Mesenchymal stem cell (in vitro differentiated cells and primary cell): ENCODE results near the gene AKAP1.

Source experiments
- DNase-seq: peaks from one replicate; pipeline ENCODE4 v3.0.0-alpha.2; 2013
- H2AFZ ChIP-seq: one replicate; pipeline ENCODE4 v1.6.1; 2013; ENCODE audit warnings: low read depth, mild to moderate bottlenecking, control low read depth, inconsistent platforms, low read length, moderate library complexity
- H2AK5ac ChIP-seq: 2 replicates; pipeline ENCODE4 v1.6.1; 2013; ENCODE audit warnings: low read length, moderate library complexity, mild to moderate bottlenecking, inconsistent platforms; ENCODE audit not compliant: severe bottlenecking
- H2BK120ac ChIP-seq: one replicate; pipeline ENCODE4 v1.6.1; 2013; ENCODE audit warnings: low read depth, mild to moderate bottlenecking, inconsistent platforms, low read length, moderate library complexity
- H2BK12ac ChIP-seq, 2 experiments: one replicate each; pipeline ENCODE4 v1.6.1; 2013; ENCODE audit warnings: inconsistent platforms in 2 of 2, low read length in 2 of 2, mild to moderate bottlenecking in 2 of 2, moderate library complexity in 2 of 2, control low read depth in 1 of 2
- H2BK15ac ChIP-seq: one replicate; pipeline ENCODE4 v1.6.1; 2013; ENCODE audit warnings: mild to moderate bottlenecking, low read depth, inconsistent platforms; ENCODE audit not compliant: poor library complexity, severe bottlenecking
- H2BK5ac ChIP-seq: 2 replicates; pipeline ENCODE4 v1.6.1; 2013; ENCODE audit warnings: low read depth, mild to moderate bottlenecking, low read length, control low read depth, inconsistent platforms; ENCODE audit not compliant: poor library complexity, severe bottlenecking
- H3K14ac ChIP-seq, 2 experiments: one replicate each; pipeline ENCODE4 v1.6.1; 2013; ENCODE audit warnings: inconsistent platforms in 2 of 2, low read length in 2 of 2, control low read depth in 1 of 2, mild to moderate bottlenecking in 1 of 2, moderate library complexity in 1 of 2
- H3K18ac ChIP-seq, 2 experiments: one replicate each; pipeline ENCODE4 v1.6.1; 2013; ENCODE audit warnings: inconsistent platforms in 2 of 2, low read length in 2 of 2, control low read depth in 1 of 2, low read depth in 1 of 2, mild to moderate bottlenecking in 1 of 2
- H3K23ac ChIP-seq, 2 experiments: one replicate each; pipeline ENCODE4 v1.6.1; 2013; ENCODE audit warnings: inconsistent platforms in 2 of 2, low read length in 2 of 2, mild to moderate bottlenecking in 2 of 2, moderate library complexity in 2 of 2, control low read depth in 1 of 2
- H3K27ac ChIP-seq: 2 replicates; pipeline ENCODE4 v1.5.1; 2013; ENCODE audit warnings: mild to moderate bottlenecking, moderate library complexity, low read length, control low read depth, inconsistent platforms; ENCODE audit not compliant: poor library complexity, severe bottlenecking
- H3K27me3 ChIP-seq, 2 experiments: 2 replicates each; pipeline versions ENCODE4 v1.6.1 to v1.7.0; 2013; ENCODE audit warnings: low read length in 2 of 2, mild to moderate bottlenecking in 2 of 2, moderate library complexity in 2 of 2, control low read depth in 1 of 2, inconsistent platforms in 1 of 2; ENCODE audit not compliant: control insufficient read depth in 1 of 2, insufficient read depth in 1 of 2
- H3K36me3 ChIP-seq, 2 experiments: 2 replicates each; pipeline versions ENCODE4 v1.6.1 to v1.7.0; 2013; ENCODE audit warnings: low read length in 2 of 2, control low read depth in 1 of 2, inconsistent platforms in 1 of 2, low read depth in 1 of 2, mild to moderate bottlenecking in 1 of 2; ENCODE audit not compliant: insufficient read depth in 2 of 2, control insufficient read depth in 1 of 2
- H3K4ac ChIP-seq, 2 experiments: one replicate each; pipeline ENCODE4 v1.6.1; 2013; ENCODE audit warnings: inconsistent platforms in 2 of 2, low read length in 2 of 2, mild to moderate bottlenecking in 2 of 2, moderate library complexity in 2 of 2, control low read depth in 1 of 2, low read depth in 1 of 2
- H3K4me1 ChIP-seq: 2 replicates; pipeline ENCODE4 v1.6.1; 2013; ENCODE audit warnings: low read depth, low read length, control low read depth; ENCODE audit not compliant: control insufficient read depth, insufficient read depth
- H3K4me2 ChIP-seq: 2 replicates; pipeline ENCODE4 v1.6.1; 2013; ENCODE audit warnings: low read length, mild to moderate bottlenecking, inconsistent platforms; ENCODE audit not compliant: poor library complexity, severe bottlenecking
- H3K4me3 ChIP-seq, 2 experiments: 2 replicates each; pipeline versions ENCODE4 v1.5.1 to v1.7.0; 2013; ENCODE audit warnings: low read length in 2 of 2, mild to moderate bottlenecking in 2 of 2, control low read depth in 1 of 2, low read depth in 1 of 2; ENCODE audit not compliant: insufficient read depth in 1 of 2
- H3K79me1 ChIP-seq: replicated peaks from 2 replicates; pipeline ENCODE4 v1.6.1; 2013; ENCODE audit warnings: mild to moderate bottlenecking, control low read depth, low read length, inconsistent platforms; ENCODE audit not compliant: poor library complexity, severe bottlenecking
- H3K9ac ChIP-seq: 2 replicates; pipeline ENCODE4 v1.7.0; 2013; ENCODE audit warnings: mild to moderate bottlenecking, low read length, moderate library complexity
- H3K9me3 ChIP-seq: 2 replicates; pipeline ENCODE4 v1.7.0; 2013; ENCODE audit warnings: mild to moderate bottlenecking, low read length; ENCODE audit not compliant: control insufficient read depth
- H4K8ac ChIP-seq: one replicate; pipeline ENCODE4 v1.6.1; 2013; ENCODE audit warnings: inconsistent platforms, mild to moderate bottlenecking, low read length, moderate library complexity
- H4K91ac ChIP-seq: one replicate; pipeline ENCODE4 v1.6.1; 2013; ENCODE audit warnings: mild to moderate bottlenecking, low read length, inconsistent platforms
- WGBS: methylation state at CpG from one replicate; pipeline ENCODE4 v1.1.7; 2013; ENCODE audit warnings: mixed read lengths; 5-methylcytosine and 5-hydroxymethylcytosine counted together

Gene AKAP1

DNA sequence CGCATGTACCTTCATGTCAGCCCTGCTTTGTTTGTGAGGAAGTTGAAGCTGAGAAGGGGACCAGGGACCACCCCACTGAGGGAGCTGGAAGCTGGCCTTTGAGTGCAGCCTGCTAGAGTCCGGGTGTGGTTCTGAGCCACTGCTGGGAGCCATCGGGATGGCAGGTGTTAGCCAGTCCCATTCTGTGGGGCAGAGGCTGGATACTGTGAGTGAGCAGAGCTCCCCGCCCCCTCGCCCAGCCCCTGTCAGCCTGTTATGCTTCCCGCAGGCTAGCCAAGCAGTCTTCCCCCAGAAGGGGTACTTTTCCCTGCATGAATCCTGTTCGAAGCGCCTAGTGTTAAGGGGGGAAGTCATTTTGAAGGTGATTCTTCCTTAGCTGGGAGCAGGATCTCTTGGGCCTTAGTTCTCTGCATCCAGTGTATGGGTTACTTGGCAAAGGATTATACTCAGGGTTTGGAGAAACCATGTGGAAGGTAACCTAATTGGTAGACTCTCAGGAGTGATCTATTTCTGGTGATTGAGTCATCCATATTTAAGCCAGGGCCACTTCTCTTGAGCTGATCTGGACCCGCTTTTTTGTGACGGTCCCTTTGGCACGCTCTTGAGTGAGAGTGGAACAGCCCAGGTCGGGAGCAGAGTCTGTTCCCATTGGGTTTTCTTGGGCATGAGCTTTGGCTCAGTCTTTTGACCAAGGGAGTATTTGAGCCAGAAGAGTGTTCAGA, 23.8 kb downstream of the AKAP1 start:
- Histone ChIP-seq H2AK5ac (no peak overlapping the region), H3K27ac (no peak overlapping the region), H2BK15ac (no peak overlapping the region), H3K23ac (no peak overlapping the region), H2BK120ac (no peak overlapping the region), H3K18ac (no peak overlapping the region), H3K4me2 (no peak overlapping the region), H3K4me1 (peaks cover 18% of the 10 kb centered on the region), H2BK12ac (no peak overlapping the region), H3K4me3 (no peak overlapping the region), H3K4ac (no peak overlapping the region), H4K91ac (no peak overlapping the region), H3K36me3 (peaks cover 12 to 30% of the 10 kb centered on the region in 2 experiments), H3K27me3 (no peaks in the 10 kb centered on the region), H2BK5ac (no peak overlapping the region), H4K8ac (no peak overlapping the region), H3K9ac (no peak overlapping the region), H3K79me1 (peaks cover 24% of the 10 kb centered on the region), H2AFZ (no peak overlapping the region), H3K9me3 (no peaks in the 10 kb centered on the region), H3K14ac (no peak overlapping the region)
- 94% methylated on average over 12 of the region's 12 CpGs for WGBS
- DNase-seq: no peak

DNA sequence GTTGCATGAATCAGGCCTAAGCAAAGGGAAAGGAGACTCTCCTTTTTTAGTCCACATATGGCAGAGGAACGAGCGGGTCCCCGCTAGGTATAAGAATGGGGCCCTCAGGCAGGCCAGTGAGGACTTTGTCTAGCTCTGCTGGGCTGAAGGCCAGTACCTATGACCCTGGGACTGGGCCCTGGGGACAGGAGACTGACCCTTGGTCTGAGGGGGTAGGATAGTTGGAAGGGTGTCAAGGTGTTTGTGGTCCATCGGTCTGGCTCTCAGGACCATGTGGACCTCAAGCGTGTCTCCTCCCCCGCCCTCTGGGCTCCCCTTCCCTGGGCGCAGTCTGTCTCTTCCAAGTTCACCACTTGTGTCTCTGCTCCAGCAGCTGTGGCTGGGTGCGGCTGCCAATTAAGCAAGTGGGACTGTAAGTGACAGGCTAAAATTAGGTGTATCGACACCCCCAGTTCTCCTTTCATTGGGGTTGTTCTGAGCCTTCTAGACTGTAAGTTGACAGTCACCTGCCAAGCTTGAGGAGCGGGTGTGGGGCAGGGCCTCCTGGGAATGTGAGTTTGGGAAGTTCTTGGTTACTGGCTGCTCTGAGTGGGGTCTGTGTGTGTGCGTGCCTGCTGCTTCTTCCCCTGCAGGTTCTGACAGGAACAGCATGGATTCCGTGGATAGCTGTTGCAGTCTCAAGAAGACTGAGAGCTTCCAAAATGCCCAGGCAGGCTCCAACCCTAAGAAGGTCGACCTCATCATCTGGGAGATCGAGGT, 24.5 kb downstream of the AKAP1 start:
- no peak overlapping the region for H3K4me2 ChIP-seq
- no peak overlapping the region for H3K18ac ChIP-seq
- no peaks in the 10 kb centered on the region for H3K27me3 ChIP-seq
- no peak overlapping the region for H3K4ac ChIP-seq
- no peak overlapping the region for H3K9ac ChIP-seq
- no peak overlapping the region for H2AFZ ChIP-seq
- no peak overlapping the region for H3K14ac ChIP-seq
- WGBS: 87% methylated on average over 14 of the region's 14 CpGs
- H4K91ac ChIP-seq: no peak overlapping the region
- H2BK5ac ChIP-seq: no peak overlapping the region
- H3K36me3 ChIP-seq: peaks cover 16 to 36% of the 10 kb centered on the region in 2 experiments
- H2BK15ac ChIP-seq: no peak overlapping the region
- H2BK12ac ChIP-seq: no peak overlapping the region
- no peak for DNase-seq
- H2AK5ac ChIP-seq: no peak overlapping the region
- no peak overlapping the region for H3K4me3 ChIP-seq
- no peaks in the 10 kb centered on the region for H3K9me3 ChIP-seq
- no peak overlapping the region for H3K27ac ChIP-seq
- H3K23ac ChIP-seq: no peak overlapping the region
- H4K8ac ChIP-seq: no peak overlapping the region
- no peak overlapping the region for H2BK120ac ChIP-seq
- H3K79me1 ChIP-seq: peaks cover 21% of the 10 kb centered on the region
- H3K4me1 ChIP-seq: peaks cover 18% of the 10 kb centered on the region

DNA sequence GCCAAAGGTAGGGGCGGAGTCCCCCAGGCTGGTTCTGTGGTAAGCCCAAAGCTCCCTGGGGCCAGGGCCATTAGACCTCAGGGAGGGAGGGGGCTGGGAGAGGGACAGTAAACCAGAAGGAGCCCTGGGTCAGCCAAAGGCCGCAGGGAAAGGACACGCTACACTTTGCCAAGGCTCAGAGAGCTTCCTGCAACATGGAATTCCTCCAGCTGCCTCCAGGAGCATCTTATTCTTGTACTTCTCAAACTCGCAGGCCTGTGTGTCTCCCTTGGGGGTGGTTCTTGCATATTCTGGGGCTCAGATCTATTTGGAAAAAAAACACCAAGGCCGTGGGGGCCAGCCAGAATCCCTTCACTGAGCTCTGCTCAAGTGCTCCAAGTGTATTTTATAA, 25.1 kb downstream of the AKAP1 start:
- Histone ChIP-seq H3K36me3 (peaks cover 20 to 36% of the 10 kb centered on the region in 2 experiments), H3K27ac (no peak overlapping the region), H3K4ac (no peak overlapping the region), H2AK5ac (no peak overlapping the region), H3K23ac (no peak overlapping the region), H3K9ac (no peak overlapping the region), H3K4me2 (no peak overlapping the region), H3K4me1 (peaks cover 17% of the 10 kb centered on the region), H2AFZ (no peak overlapping the region), H2BK5ac (no peak overlapping the region), H4K91ac (no peak overlapping the region), H4K8ac (no peak overlapping the region), H2BK15ac (no peak overlapping the region), H3K4me3 (no peak overlapping the region), H3K9me3 (no peaks in the 10 kb centered on the region), H3K14ac (no peak overlapping the region), H3K79me1 (peaks cover 21% of the 10 kb centered on the region), H3K27me3 (no peaks in the 10 kb centered on the region), H3K18ac (no peak overlapping the region), H2BK12ac (no peak overlapping the region), H2BK120ac (no peak overlapping the region)
- no peak for DNase-seq
- 73% methylated on average over 5 of the region's 5 CpGs for WGBS

DNA sequence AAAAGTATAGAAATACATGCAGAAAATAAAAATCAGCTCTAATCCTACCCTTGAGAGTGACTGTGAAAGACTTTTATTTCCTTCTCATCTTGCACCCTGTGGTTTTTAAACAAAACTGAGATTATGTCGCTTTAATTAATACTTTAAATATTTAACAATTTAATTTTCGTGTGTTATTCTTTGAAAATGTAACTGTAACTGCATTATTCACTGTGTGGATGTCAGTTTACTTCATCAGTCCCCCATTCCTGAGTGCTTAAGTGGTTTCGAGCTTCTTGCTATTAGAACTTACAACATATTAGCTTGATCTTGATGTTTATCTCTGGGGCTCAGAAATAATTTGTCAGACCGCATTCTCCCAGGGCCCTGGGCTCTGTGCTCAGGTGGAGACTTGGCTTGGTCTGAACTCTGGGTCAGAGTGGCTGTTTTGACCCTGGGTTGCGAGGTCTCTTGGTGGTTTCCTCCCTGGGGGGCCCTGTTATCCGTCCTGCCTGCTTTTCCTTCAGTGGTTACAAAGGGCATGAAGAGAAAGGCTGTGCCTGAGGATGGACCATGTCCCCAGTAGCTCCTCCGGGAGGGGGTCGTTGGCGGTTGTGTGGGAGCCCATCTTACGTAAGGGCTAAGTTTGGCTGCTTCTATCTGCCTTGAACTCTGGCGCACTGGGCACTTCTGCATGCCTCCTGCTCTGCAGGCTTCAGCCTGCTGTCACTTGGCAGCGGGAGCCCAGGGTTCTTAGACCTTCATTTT, 25.7 kb downstream of the AKAP1 start:
- Histone ChIP-seq H3K36me3 (peaks cover 26 to 35% of the 10 kb centered on the region in 2 experiments), H3K9me3 (no peaks in the 10 kb centered on the region), H4K8ac (no peak overlapping the region), H3K27ac (no peak overlapping the region), H2BK5ac (no peak overlapping the region), H3K9ac (no peak overlapping the region), H2AFZ (no peak overlapping the region), H3K4ac (no peak overlapping the region), H4K91ac (no peak overlapping the region), H3K27me3 (no peaks in the 10 kb centered on the region), H2AK5ac (no peak overlapping the region), H3K79me1 (peaks cover 20% of the 10 kb centered on the region), H2BK12ac (no peak overlapping the region), H2BK15ac (no peak overlapping the region), H3K23ac (no peak overlapping the region), H3K4me2 (no peak overlapping the region), H3K14ac (peak overlapping the region in 1 of 2 experiments; percentile 12), H2BK120ac (no peak overlapping the region), H3K18ac (no peak overlapping the region), H3K4me3 (no peak overlapping the region), H3K4me1 (peaks cover 14% of the 10 kb centered on the region)
- 83% methylated on average over 9 of the region's 12 CpGs for WGBS
- DNase-seq: peak; percentile 14
